ENCODE data around the gene GNAQ. TPM values are rescaled to one million over a fixed set of nuclear protein-coding genes. Genes with fewer than 3 reads are reported as not detected.

The GNAQ gene
- total and polyA plus RNA-seq, 2 experiments from 2014 or later: 21.1 to 32.8 TPM

DNA sequence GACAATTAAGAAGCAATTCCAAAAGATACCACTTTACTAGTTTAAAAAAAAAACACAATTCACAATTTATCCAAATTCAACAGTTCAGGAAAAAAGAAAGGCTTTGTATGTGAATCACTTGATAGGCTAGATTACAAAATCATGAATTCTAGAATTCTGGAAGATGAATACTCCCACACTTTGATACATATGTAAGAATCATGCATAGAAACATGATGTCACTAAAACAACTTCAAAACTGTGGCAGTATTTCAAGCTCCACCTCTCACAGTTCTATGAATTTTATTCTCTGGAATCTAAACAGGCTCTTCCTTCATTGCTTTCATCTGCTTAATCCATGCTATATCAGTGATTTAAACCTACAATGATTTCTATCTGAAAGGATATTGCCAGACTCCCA, 51.0 kb downstream of the GNAQ start:
- DNase-seq (ENCODE audit: low read depth in 1 of 2, low spot score in 1 of 2): peak in 1 of 2 donors; percentile 56
- Histone ChIP-seq H3K27me3 (no peaks in the 10 kb centered on the region), H3K4me3 (no peak overlapping the region), H3K36me3 (no peaks in the 10 kb centered on the region), H3K27ac (no peak overlapping the region), H3K4me1 (ENCODE audit: low read depth) (peaks cover 22% of the 10 kb centered on the region), H3K9me3 (ENCODE audit: low read depth) (no peaks in the 10 kb centered on the region)
- TF ChIP-seq, protein P1, sequence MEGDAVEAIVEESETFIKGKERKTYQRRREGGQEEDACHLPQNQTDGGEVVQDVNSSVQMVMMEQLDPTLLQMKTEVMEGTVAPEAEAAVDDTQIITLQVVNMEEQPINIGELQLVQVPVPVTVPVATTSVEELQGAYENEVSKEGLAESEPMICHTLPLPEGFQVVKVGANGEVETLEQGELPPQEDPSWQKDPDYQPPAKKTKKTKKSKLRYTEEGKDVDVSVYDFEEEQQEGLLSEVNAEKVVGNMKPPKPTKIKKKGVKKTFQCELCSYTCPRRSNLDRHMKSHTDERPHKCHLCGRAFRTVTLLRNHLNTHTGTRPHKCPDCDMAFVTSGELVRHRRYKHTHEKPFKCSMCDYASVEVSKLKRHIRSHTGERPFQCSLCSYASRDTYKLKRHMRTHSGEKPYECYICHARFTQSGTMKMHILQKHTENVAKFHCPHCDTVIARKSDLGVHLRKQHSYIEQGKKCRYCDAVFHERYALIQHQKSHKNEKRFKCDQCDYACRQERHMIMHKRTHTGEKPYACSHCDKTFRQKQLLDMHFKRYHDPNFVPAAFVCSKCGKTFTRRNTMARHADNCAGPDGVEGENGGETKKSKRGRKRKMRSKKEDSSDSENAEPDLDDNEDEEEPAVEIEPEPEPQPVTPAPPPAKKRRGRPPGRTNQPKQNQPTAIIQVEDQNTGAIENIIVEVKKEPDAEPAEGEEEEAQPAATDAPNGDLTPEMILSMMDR (IDR thresholded peaks at IDR 0.05; ENCODE audit: low read depth, low read length): no peak

GRCh38 chr9:77978086-77978781, 53.4 kb downstream of the GNAQ start:
- H3K27ac ChIP-seq: no peak overlapping the region
- no peak for DNase-seq (ENCODE audit: low read depth in 1 of 2, low spot score in 1 of 2)
- peaks cover 28% of the 10 kb centered on the region for H3K4me1 ChIP-seq (ENCODE audit: low read depth)
- TF ChIP-seq, protein P1 (IDR thresholded peaks at IDR 0.05; ENCODE audit: low read depth, low read length): no peak
- H3K4me3 ChIP-seq: no peak overlapping the region
- no peaks in the 10 kb centered on the region for H3K27me3 ChIP-seq
- no peaks in the 10 kb centered on the region for H3K36me3 ChIP-seq
- H3K9me3 ChIP-seq (ENCODE audit: low read depth): no peaks in the 10 kb centered on the region

- no peaks in the 10 kb centered on the region for H3K36me3 ChIP-seq
- no peaks in the 10 kb centered on the region for H3K9me3 ChIP-seq (ENCODE audit: low read depth)
- DNase-seq (ENCODE audit: low read depth in 1 of 2, low spot score in 1 of 2): peak; percentile 51 to 86
- H3K4me3 ChIP-seq: no peak overlapping the region
- no peak overlapping the region for H3K27ac ChIP-seq
- TF ChIP-seq, protein P1 (IDR thresholded peaks at IDR 0.05; ENCODE audit: low read depth, low read length): peak; percentile 72
- no peaks in the 10 kb centered on the region for H3K27me3 ChIP-seq
- H3K4me1 ChIP-seq (ENCODE audit: low read depth): peaks cover 28% of the 10 kb centered on the region
Observed at GRCh38 chr9:77977210-77977611, 54.4 kb downstream of the GNAQ start.

DNA sequence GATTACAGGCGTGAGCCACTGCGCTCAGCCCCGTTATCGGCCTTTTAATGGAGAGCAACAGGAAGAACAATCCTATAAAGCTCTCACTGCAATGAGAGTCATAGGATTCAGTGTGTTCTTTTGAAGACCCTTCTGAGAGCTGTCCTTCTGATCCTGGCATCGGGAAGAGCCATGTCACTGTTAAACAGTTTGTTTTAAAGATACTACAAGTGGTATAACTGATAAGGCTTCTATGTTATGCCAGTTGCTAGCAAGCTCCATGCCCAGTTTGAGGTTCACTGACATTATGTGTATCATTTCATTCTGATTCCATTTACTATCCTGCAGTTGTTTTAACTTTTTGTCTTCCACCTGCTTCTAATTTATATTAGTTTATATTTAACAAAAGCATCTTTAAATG, 55.8 kb downstream of the GNAQ start:
- TF ChIP-seq, protein P1 (IDR thresholded peaks at IDR 0.05; ENCODE audit: low read depth, low read length): no peak
- Histone ChIP-seq H3K9me3 (ENCODE audit: low read depth) (no peaks in the 10 kb centered on the region), H3K27ac (no peak overlapping the region), H3K4me1 (ENCODE audit: low read depth) (peaks cover 19% of the 10 kb centered on the region), H3K4me3 (no peak overlapping the region), H3K36me3 (no peaks in the 10 kb centered on the region), H3K27me3 (no peaks in the 10 kb centered on the region)
- no peak for DNase-seq (ENCODE audit: low read depth in 1 of 2, low spot score in 1 of 2)

- TF ChIP-seq, protein P1 (IDR thresholded peaks at IDR 0.05; ENCODE audit: low read depth, low read length): no peak
- Histone ChIP-seq H3K9me3 (ENCODE audit: low read depth) (no peaks in the 10 kb centered on the region), H3K27ac (no peak overlapping the region), H3K27me3 (no peaks in the 10 kb centered on the region), H3K36me3 (no peaks in the 10 kb centered on the region), H3K4me1 (ENCODE audit: low read depth) (peaks cover 16% of the 10 kb centered on the region), H3K4me3 (no peak overlapping the region)
- DNase-seq (ENCODE audit: low read depth in 1 of 2, low spot score in 1 of 2): no peak
Observed at GRCh38 chr9:77975036-77975435, 56.6 kb downstream of the GNAQ start.

All from cardiac muscle cell (in vitro differentiated cells and primary cell).